Measurements from ENCODE around the gene KCNAB1. TPM values are rescaled to one million over a fixed set of nuclear protein-coding genes. Genes with fewer than 3 reads are reported as not detected.
A peak's percentile ranks its signal among the peaks of the same experiment; 100 is the strongest.
"Not testable (repeated sequence)": the region's sequence is repeated elsewhere in the genome, so short reads cannot be mapped to it uniquely, and the experiment has no call there.

The KCNAB1 gene
- total RNA-seq, 1 experiment from 2014 or later = 1.4 TPM

DNA sequence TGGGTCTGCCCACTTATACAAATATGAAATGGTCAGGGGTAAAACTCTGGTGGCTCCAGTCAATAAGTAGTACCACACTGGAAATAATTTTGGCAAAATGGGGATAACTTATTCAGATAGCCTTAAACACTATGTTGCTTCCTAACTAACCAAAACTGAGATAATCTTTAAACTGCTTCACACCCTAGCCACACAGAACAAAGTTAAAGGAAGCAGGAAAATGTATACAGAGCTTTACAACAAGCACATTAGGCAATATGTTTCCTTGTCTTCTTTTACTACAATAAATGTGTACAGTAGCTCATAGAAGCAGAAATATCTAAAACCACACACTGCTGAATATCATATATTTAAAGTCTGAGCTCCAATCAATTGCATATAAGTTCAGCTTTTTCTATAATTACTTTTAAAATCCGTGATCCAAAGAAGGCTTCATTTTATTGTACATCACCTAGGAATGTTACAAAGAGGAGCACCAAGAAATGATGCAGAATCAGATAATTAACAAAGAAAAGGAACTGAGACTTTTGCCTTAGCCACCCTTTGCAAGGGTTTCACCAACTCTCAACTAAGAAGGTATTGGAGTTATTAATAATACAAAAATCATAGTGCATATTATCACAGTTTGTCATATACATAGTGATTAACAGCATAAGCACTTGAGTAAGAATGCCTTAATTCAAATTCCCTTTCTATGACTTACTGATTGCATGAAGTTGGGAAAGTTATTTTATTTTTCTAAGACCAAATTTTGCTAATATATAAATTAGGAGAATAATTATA, 443.7 kb downstream of the KCNAB1 start:
- POLR2A ChIA-PET (ENCODE audit: unreplicated experiment) = no interaction called here
- intact Hi-C loops (cut with micrococcal nuclease; ENCODE audit: unreplicated experiment) = no loop called here
- peak in 1 of 2 experiments; percentile 35 for DNase-seq
- Histone ChIP-seq H3K27ac (no peak overlapping the region), H3K79me2 (ENCODE audit: low read depth) (no peaks in the 10 kb centered on the region), H3F3A (ENCODE audit: insufficient read depth, low read depth) (no peaks in the 10 kb centered on the region), H3K4me1 (replicated peaks; ENCODE audit: insufficient read depth) (no peaks in the 10 kb centered on the region), H3K4me3 (no peak overlapping the region), H4K20me1 (ENCODE audit: insufficient read depth) (no peaks in the 10 kb centered on the region), H3K9me2 (ENCODE audit: insufficient read depth) (peaks cover 4% of the 10 kb centered on the region; the same call in 1 of the 2 replicates), H3K9me3 (ENCODE audit: insufficient read depth, low read depth) (no peaks in the 10 kb centered on the region), H2AFZ (no peak overlapping the region; the same call in 1 of the 2 replicates), H3K4me2 (no peak overlapping the region), H3K27me3 (ENCODE audit: insufficient read depth, low read depth) (no peaks in the 10 kb centered on the region), H3K36me3 (ENCODE audit: low read depth) (no peaks in the 10 kb centered on the region)
- TF ChIP-seq EZH2 (IDR thresholded peaks at IDR 0.05; ENCODE audit: low read depth) (no peak), CTCF (conservative IDR thresholded peaks at IDR 0.05) (no peak)
- CTCF ChIA-PET = no interaction called here
- no TSS peak for BruUV-seq (replicated peaks)

DNA sequence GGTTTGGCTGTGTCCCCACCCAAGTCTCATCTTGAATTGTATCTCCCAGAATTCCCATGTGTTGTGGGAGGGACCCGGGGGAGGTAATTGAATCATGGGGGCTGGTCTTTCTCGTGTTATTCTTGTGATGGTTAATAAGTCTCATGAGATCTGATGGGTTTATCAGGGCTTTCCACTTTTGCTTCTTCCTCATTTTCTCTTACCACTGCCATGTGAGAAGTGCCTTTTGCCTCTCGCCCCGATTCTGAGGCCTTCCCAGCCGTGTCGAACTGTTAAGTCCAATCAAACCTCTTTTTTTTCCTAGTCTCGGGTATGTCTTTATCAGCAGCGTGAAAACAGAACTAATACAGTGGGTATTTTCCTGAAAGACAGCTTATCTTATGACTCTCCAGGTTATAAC, 448.6 kb downstream of the KCNAB1 start:
- POLR2A ChIA-PET (ENCODE audit: unreplicated experiment); CTCF ChIA-PET: not testable (repeated sequence)

DNA sequence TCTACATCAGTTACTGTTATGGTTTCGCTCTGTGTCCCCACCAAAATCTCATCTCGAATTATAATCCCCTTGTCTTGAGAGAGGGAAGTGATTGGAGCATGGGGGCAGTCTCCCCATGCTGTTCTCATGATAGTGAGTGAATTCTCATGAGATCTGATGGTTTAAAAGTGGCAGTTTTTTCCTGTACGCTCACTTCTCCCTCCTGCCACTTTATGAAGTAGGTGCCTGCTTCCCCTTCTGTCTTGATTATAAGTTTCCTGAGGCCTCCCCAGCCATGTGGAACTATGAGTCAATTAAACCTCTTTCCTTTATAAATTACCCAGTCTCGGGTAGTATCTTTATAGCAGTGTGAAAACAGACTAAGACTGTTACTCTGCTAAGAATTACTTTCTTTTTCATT, 449.5 kb downstream of the KCNAB1 start:
- DNase-seq; H3K79me2 ChIP-seq (ENCODE audit: low read depth); H3K36me3 ChIP-seq (ENCODE audit: low read depth); BruUV-seq (replicated peaks); H3K4me1 ChIP-seq (replicated peaks; ENCODE audit: insufficient read depth); H4K20me1 ChIP-seq (ENCODE audit: insufficient read depth); H3K9me2 ChIP-seq (ENCODE audit: insufficient read depth); H3K4me2 ChIP-seq; H3K4me3 ChIP-seq; intact Hi-C loops (cut with micrococcal nuclease; ENCODE audit: unreplicated experiment); POLR2A ChIA-PET (ENCODE audit: unreplicated experiment); H3K9me3 ChIP-seq (ENCODE audit: insufficient read depth, low read depth); CTCF ChIA-PET; H3F3A ChIP-seq (ENCODE audit: insufficient read depth, low read depth); H3K27me3 ChIP-seq (ENCODE audit: insufficient read depth, low read depth); H3K27ac ChIP-seq: not testable (repeated sequence)
- peak overlapping the region; percentile 39; the same call in 1 of the 2 replicates for H2AFZ ChIP-seq

More for the DNA sequence above, 448.6 kb downstream of the KCNAB1 start:
- H3K9me2 ChIP-seq (ENCODE audit: insufficient read depth); H3K4me2 ChIP-seq; H3K27me3 ChIP-seq (ENCODE audit: insufficient read depth, low read depth); H2AFZ ChIP-seq; H3K9me3 ChIP-seq (ENCODE audit: insufficient read depth, low read depth); DNase-seq; H3K27ac ChIP-seq; BruUV-seq (replicated peaks); intact Hi-C loops (cut with micrococcal nuclease; ENCODE audit: unreplicated experiment); H3K36me3 ChIP-seq (ENCODE audit: low read depth); H3F3A ChIP-seq (ENCODE audit: insufficient read depth, low read depth); H4K20me1 ChIP-seq (ENCODE audit: insufficient read depth); H3K4me1 ChIP-seq (replicated peaks; ENCODE audit: insufficient read depth); H3K4me3 ChIP-seq; H3K79me2 ChIP-seq (ENCODE audit: low read depth): not testable (repeated sequence)

GRCh38 chr3:156575641-156576040, 455.3 kb downstream of the KCNAB1 start:
- Histone ChIP-seq H3K9me2 (ENCODE audit: insufficient read depth) (no peaks in the 10 kb centered on the region; the same call in 1 of the 2 replicates), H3K4me2 (no peak overlapping the region), H2AFZ (no peak overlapping the region), H3K9me3 (ENCODE audit: insufficient read depth, low read depth) (no peaks in the 10 kb centered on the region), H3K36me3 (ENCODE audit: low read depth) (no peaks in the 10 kb centered on the region), H3F3A (ENCODE audit: insufficient read depth, low read depth) (no peaks in the 10 kb centered on the region), H3K4me1 (replicated peaks; ENCODE audit: insufficient read depth) (no peaks in the 10 kb centered on the region), H3K27ac (no peak overlapping the region), H4K20me1 (ENCODE audit: insufficient read depth) (no peaks in the 10 kb centered on the region), H3K27me3 (ENCODE audit: insufficient read depth, low read depth) (no peaks in the 10 kb centered on the region), H3K79me2 (ENCODE audit: low read depth) (no peaks in the 10 kb centered on the region), H3K4me3 (no peak overlapping the region)
- intact Hi-C loops (cut with micrococcal nuclease; ENCODE audit: unreplicated experiment) = no loop called here
- DNase-seq = no peak
- CTCF ChIA-PET = no interaction called here
- TF ChIP-seq EZH2 (IDR thresholded peaks at IDR 0.05; ENCODE audit: low read depth) (no peak), CTCF (conservative IDR thresholded peaks at IDR 0.05) (no peak)
- POLR2A ChIA-PET (ENCODE audit: unreplicated experiment) = no interaction called here
- no TSS peak for BruUV-seq (replicated peaks)

All from PC-9 (cell line).